ENCODE data around the gene ANKRD37. TPM values are rescaled to one million over a fixed set of nuclear protein-coding genes. Genes with fewer than 3 reads are reported as not detected.

The ANKRD37 gene
- total RNA-seq, 1 experiment from 2014 or later: 3.7 TPM

DNA sequence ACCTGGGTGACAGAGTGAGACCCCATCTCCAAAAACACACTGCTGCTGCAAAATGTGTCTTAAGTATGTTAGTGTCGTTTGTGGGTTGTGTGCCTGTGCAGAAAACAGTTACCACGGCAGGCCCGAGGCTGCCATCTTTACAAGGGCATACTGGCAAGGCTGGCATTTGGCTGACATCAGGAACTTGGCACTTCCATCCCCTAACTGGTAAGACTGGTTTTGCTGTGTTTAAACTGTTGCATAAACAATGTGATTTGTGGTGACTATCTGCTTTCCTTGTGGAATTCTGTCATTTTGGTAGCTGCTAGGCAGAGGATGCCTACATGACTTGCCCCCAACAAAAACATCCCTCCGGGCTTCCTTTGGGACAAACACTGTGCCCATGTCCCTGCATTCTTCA lies 13.2 kb upstream of the ANKRD37 start:
- Mint-ChIP-seq H3K27me3 (ENCODE audit: low read depth) (no peaks in the 10 kb centered on the region), H3K36me3 (ENCODE audit: insufficient read depth in 1 of 3, low read depth in 3 of 3) (peaks cover 3 to 18% (median 15%) of the 10 kb centered on the region in 3 experiments; a peak in 6 of 7 replicates), H3K9me3 (peaks cover 5 to 8% of the 10 kb centered on the region in 2 experiments; a peak in 4 of 5 replicates), H3K4me1 (peaks cover 8 to 14% of the 10 kb centered on the region in 2 experiments), H3K27ac (no peak overlapping the region), H3K4me3 (no peak overlapping the region)
- H2AK5ac ChIP-seq (ENCODE audit: insufficient read length, low read length): no peak overlapping the region
- no peaks in the 10 kb centered on the region for H3K79me1 ChIP-seq (ENCODE audit: insufficient read depth, low read depth, low read length, poor library complexity, severe bottlenecking)
- no peaks in the 10 kb centered on the region for H3K79me2 ChIP-seq (ENCODE audit: insufficient read depth, low read length)
- H3K18ac ChIP-seq (ENCODE audit: insufficient read length, low read depth, low read length): no peak overlapping the region
- H3K27ac ChIP-seq (ENCODE audit: insufficient read length, low read depth, low read length): no peak overlapping the region
- H4K5ac ChIP-seq (ENCODE audit: insufficient read length, low read depth, low read length): no peak overlapping the region
- no peak overlapping the region for H2BK5ac ChIP-seq (ENCODE audit: insufficient read length, low read length)
- H3K23me2 ChIP-seq (ENCODE audit: insufficient read length, low read depth, low read length, poor library complexity, severe bottlenecking): no peaks in the 10 kb centered on the region
- TF ChIP-seq CTCF (conservative IDR thresholded peaks at IDR 0.05): no peak
- H4K8ac ChIP-seq (replicated peaks; ENCODE audit: insufficient read length, low read depth, low read length): no peak overlapping the region
- no peak overlapping the region for H2BK15ac ChIP-seq (ENCODE audit: low read depth, low read length)
- H3K4ac ChIP-seq (ENCODE audit: low read depth, low read length): no peak overlapping the region
- H2BK120ac ChIP-seq (ENCODE audit: low read depth, low read length, poor library complexity, severe bottlenecking): no peak overlapping the region
- H4K91ac ChIP-seq (ENCODE audit: insufficient read length, low read depth, low read length): no peak overlapping the region
- H3T11ph ChIP-seq (ENCODE audit: low read length): no peak overlapping the region
- H3K23ac ChIP-seq (ENCODE audit: insufficient read length, low read depth, low read length): no peak overlapping the region
- no peak overlapping the region for H3K56ac ChIP-seq (ENCODE audit: insufficient read length, low read depth, low read length)
- no peak overlapping the region for H3K4me2 ChIP-seq (ENCODE audit: insufficient read depth, insufficient read length, low read length)
- H2BK12ac ChIP-seq (ENCODE audit: insufficient read length, low read depth, low read length): no peak overlapping the region
- H2AFZ ChIP-seq (ENCODE audit: low read length): no peak overlapping the region
- WGBS (ENCODE audit: extremely low coverage, insufficient read length, low lambda C conversion rate): no CpG with 5 or more reads among the region's 4 CpGs
- no peak for DNase-seq
- no peaks in the 10 kb centered on the region for H3K27me3 ChIP-seq (ENCODE audit: insufficient read depth, low read length)
- no peaks in the 10 kb centered on the region for H3K9me3 ChIP-seq (ENCODE audit: control insufficient read depth, low read depth, low read length)
- no peaks in the 10 kb centered on the region for H4K20me1 ChIP-seq (ENCODE audit: control insufficient read depth, insufficient read depth, insufficient read length)
- H3K4me1 ChIP-seq (ENCODE audit: insufficient read depth, low read length): no peaks in the 10 kb centered on the region
- no peak overlapping the region for H3K14ac ChIP-seq (ENCODE audit: insufficient read depth, low read length)
- H2BK20ac ChIP-seq (ENCODE audit: low read depth, low read length, poor library complexity, severe bottlenecking): no peak overlapping the region
- H3K9ac ChIP-seq (ENCODE audit: extremely low read depth, insufficient read length, low read length): no peak overlapping the region

Measured in H9 (cell line).